Measurements from ENCODE around the gene GREB1L.

Gene GREB1L

GRCh38 chr18:21507913-21508701 is 266.1 kb downstream of the GREB1L start:
- no peak for DNase-seq (ENCODE audit: low read depth)
- H3K4me3 ChIP-seq (ENCODE audit: low read length), result no peak overlapping the region
- TF ChIP-seq CTCF (conservative IDR thresholded peaks at IDR 0.05; ENCODE audit: low read depth, low read length), result no peak

- DNase-seq (ENCODE audit: low read depth), result no peak
- H3K4me3 ChIP-seq (ENCODE audit: low read length), result no peak overlapping the region
- TF ChIP-seq CTCF (conservative IDR thresholded peaks at IDR 0.05; ENCODE audit: low read depth, low read length), result peak; percentile 4
Observed at GRCh38 chr18:21509062-21509461, 267.0 kb downstream of the GREB1L start.

- DNase-seq (ENCODE audit: low read depth), result no peak
- H3K4me3 ChIP-seq (ENCODE audit: low read length), result no peak overlapping the region
- no peak for TF ChIP-seq CTCF (conservative IDR thresholded peaks at IDR 0.05; ENCODE audit: low read depth, low read length)
Observed at GRCh38 chr18:21513292-21513691, 271.3 kb downstream of the GREB1L start.

- no peak for DNase-seq (ENCODE audit: low read depth)
- no peak overlapping the region for H3K4me3 ChIP-seq (ENCODE audit: low read length)
- TF ChIP-seq CTCF (conservative IDR thresholded peaks at IDR 0.05; ENCODE audit: low read depth, low read length), result no peak
Observed at GRCh38 chr18:21513741-21514140, 271.7 kb downstream of the GREB1L start.

- H3K4me3 ChIP-seq (ENCODE audit: low read length), result no peak overlapping the region
- DNase-seq (ENCODE audit: low read depth), result no peak
- no peak for TF ChIP-seq CTCF (conservative IDR thresholded peaks at IDR 0.05; ENCODE audit: low read depth, low read length)
Observed at GRCh38 chr18:21522530-21522929, 280.5 kb downstream of the GREB1L start.

GRCh38 chr18:21525916-21526315 is 283.9 kb downstream of the GREB1L start:
- TF ChIP-seq CTCF (conservative IDR thresholded peaks at IDR 0.05; ENCODE audit: low read depth, low read length), result no peak
- no peak for DNase-seq (ENCODE audit: low read depth)
- H3K4me3 ChIP-seq (ENCODE audit: low read length), result no peak overlapping the region

GRCh38 chr18:21526463-21526862 is 284.4 kb downstream of the GREB1L start:
- DNase-seq (ENCODE audit: low read depth), result no peak
- no peak for TF ChIP-seq CTCF (conservative IDR thresholded peaks at IDR 0.05; ENCODE audit: low read depth, low read length)
- no peak overlapping the region for H3K4me3 ChIP-seq (ENCODE audit: low read length)

All from retinal pigment epithelial cell (primary cell).